HepG2 (cell line): ENCODE data around the gene AMIGO1. TPM values are rescaled to one million over a fixed set of nuclear protein-coding genes. Genes with fewer than 3 reads are reported as not detected.

Experiments used
- ARHGAP35 ChIP-seq: sonication (generic); formaldehyde crosslinking; IDR thresholded peaks from 2 replicates; pipeline ENCODE4 v1.9.0; 2022; ENCODE audit warnings: mild to moderate bottlenecking, inconsistent platforms, moderate library complexity, missing genetic modification reagents, borderline replicate concordance
- CENPT ChIP-seq: sonication (generic); formaldehyde crosslinking; IDR thresholded peaks from 2 replicates; pipeline ENCODE4 v1.8.0; 2022; ENCODE audit warnings: low read depth, mild to moderate bottlenecking, moderate library complexity, missing genetic modification reagents
- ETV5 ChIP-seq: IDR thresholded peaks from 2 replicates; pipeline ENCODE4 v1.6.1; 2018; ENCODE audit warnings: missing biosample characterization, missing genetic modification reagents, inconsistent platforms, borderline replicate concordance
- FOSL1 ChIP-seq: sonication (generic); formaldehyde crosslinking; IDR thresholded peaks from 2 replicates; pipeline ENCODE4 v1.9.0; 2021; ENCODE audit warnings: missing genetic modification reagents, borderline replicate concordance
- FOSL2 ChIP-seq: sonication (generic); formaldehyde crosslinking; IDR thresholded peaks from 2 replicates; pipeline ENCODE4 v1.4.0; 2020; ENCODE audit warnings: missing genetic modification reagents
- HNRNPL ChIP-seq: fragments of 200-400 bp; formaldehyde crosslinking; IDR thresholded peaks from 2 replicates; pipeline ENCODE4 v1.6.1; 2017; ENCODE audit warnings: mild to moderate bottlenecking, low read depth, low read length
- PLSCR1 ChIP-seq: sonication (generic); formaldehyde crosslinking; IDR thresholded peaks from 2 replicates; pipeline ENCODE4 v1.5.0; 2020; ENCODE audit warnings: missing genetic modification reagents, mild to moderate bottlenecking, borderline replicate concordance
- SIN3B ChIP-seq: fragments of 150-350 bp; IDR thresholded peaks from 2 replicates; pipeline ENCODE4 v1.6.1; 2014; ENCODE audit warnings: low read length
- SUZ12 ChIP-seq: fragments of 150-350 bp; IDR thresholded peaks from 2 replicates; pipeline ENCODE4 v1.6.1; 2014; ENCODE audit warnings: low read depth, low read length
- TBX3 ChIP-seq: fragments of 450-650 bp; IDR thresholded peaks from 2 replicates; pipeline ENCODE4 v1.6.1; 2017; ENCODE audit warnings: antibody characterized with exemption, mild to moderate bottlenecking, inconsistent platforms, borderline replicate concordance
- TRIM22 ChIP-seq: fragments of 450-650 bp; IDR thresholded peaks from 2 replicates; pipeline ENCODE4 v1.6.1; 2017
- TSC22D2 ChIP-seq: sonication (generic); formaldehyde crosslinking; IDR thresholded peaks from 2 replicates; pipeline ENCODE4 v1.5.1; 2020; ENCODE audit warnings: missing genetic modification reagents, mild to moderate bottlenecking, borderline replicate concordance
- ZC3H4 ChIP-seq: sonication (generic); formaldehyde crosslinking; IDR thresholded peaks from 2 replicates; pipeline ENCODE4 v1.4.0; 2020; ENCODE audit warnings: missing genetic modification reagents, borderline replicate concordance
- ZMAT5 ChIP-seq: sonication (generic); formaldehyde crosslinking; IDR thresholded peaks from 2 replicates; pipeline ENCODE4 v1.5.0; 2020; ENCODE audit warnings: mild to moderate bottlenecking, low read depth, missing genetic modification reagents, borderline replicate concordance
- ZNF18 ChIP-seq: sonication (generic); formaldehyde crosslinking; IDR thresholded peaks from 2 replicates; pipeline ENCODE4 v1.8.0; 2022; ENCODE audit warnings: mild to moderate bottlenecking, missing genetic modification reagents; ENCODE audit not compliant: insufficient replicate concordance
- ZNF180 ChIP-seq: sonication (generic); formaldehyde crosslinking; IDR thresholded peaks from 2 replicates; pipeline ENCODE4 v1.4.0; 2020; ENCODE audit warnings: low read depth, missing genetic modification reagents, borderline replicate concordance
- ZNF224 ChIP-seq: sonication (generic); formaldehyde crosslinking; IDR thresholded peaks from 2 replicates; pipeline ENCODE4 v1.5.0; 2020; ENCODE audit warnings: mild to moderate bottlenecking, missing genetic modification reagents
- ZNF34 ChIP-seq: sonication (generic); formaldehyde crosslinking; IDR thresholded peaks from 2 replicates; pipeline ENCODE4 v1.4.0; 2020; ENCODE audit warnings: mild to moderate bottlenecking, missing genetic modification reagents, borderline replicate concordance
- ZNF362 ChIP-seq: sonication (generic); formaldehyde crosslinking; IDR thresholded peaks from 2 replicates; pipeline ENCODE4 v1.4.0; 2020; ENCODE audit warnings: missing genetic modification reagents, mild to moderate bottlenecking, borderline replicate concordance
- ZNF530 ChIP-seq: sonication (generic); formaldehyde crosslinking; IDR thresholded peaks from 2 replicates; pipeline ENCODE4 v1.5.0; 2020; ENCODE audit warnings: low read depth, mild to moderate bottlenecking, missing genetic modification reagents
- ZNF563 ChIP-seq: sonication (generic); formaldehyde crosslinking; IDR thresholded peaks from 2 replicates; pipeline ENCODE4 v1.8.0; 2022; ENCODE audit warnings: mild to moderate bottlenecking, moderate library complexity, missing genetic modification reagents
- ZNF850 ChIP-seq: sonication (generic); formaldehyde crosslinking; conservative IDR thresholded peaks from 2 replicates; pipeline ENCODE4 v1.9.0; 2021; ENCODE audit warnings: mild to moderate bottlenecking, missing genetic modification reagents
- ZSCAN21 ChIP-seq: sonication (generic); formaldehyde crosslinking; IDR thresholded peaks from 2 replicates; pipeline ENCODE4 v1.8.0; 2022; ENCODE audit warnings: mild to moderate bottlenecking, missing genetic modification reagents, moderate library complexity, borderline replicate concordance
- polyA plus RNA-seq, 8 experiments: library from polyadenylated mRNA; depleted of rRNA in 3 of 8; stranded (reverse) in 7 of 8; unstranded in 1 of 8; fragments of >200 nt; fragmentation: Illumina TruSeq in 4 of 8; extraction: Trizol in 4 of 8; gene quantifications; 2 replicates each; pipeline versions ENCODE4 v1.2.1 to v1.2.3, GENCODE V29; 2011 to 2016; ENCODE audit warnings: low read depth in 4 of 8, missing spikeins in 1 of 8, mixed read lengths in 1 of 8; ENCODE audit not compliant: insufficient read depth in 1 of 8
- total RNA-seq, 5 experiments: library from RNA; depleted of rRNA; stranded (reverse); fragments of >200 nt; fragmentation: Illumina TruSeq; extraction: Trizol; gene quantifications; 2 replicates each; pipeline ENCODE4 v1.2.3, GENCODE V29; 2016; ENCODE audit warnings: low read depth in 1 of 5

AMIGO1 gene
- total and polyA plus RNA-seq, 2 of the 13 experiments (the other 11 are each of a cell fraction or from before 2014, with no cell fraction given): 0.40 to 1.3 TPM

- TF ChIP-seq ZNF18 (CRISPR knock-in tag): peak; percentile 78
- no peak for TF ChIP-seq SIN3B
- no peak for TF ChIP-seq TRIM22
- no peak for TF ChIP-seq PLSCR1 (CRISPR knock-in tag)
- TF ChIP-seq ZC3H4 (CRISPR knock-in tag): no peak
- no peak for TF ChIP-seq ZMAT5
- peak; percentile 78; the same call in 1 of the 2 replicates for TF ChIP-seq ZNF224 (CRISPR knock-in tag)
- peak; percentile 56; the same call in 1 of the 2 replicates for TF ChIP-seq ZSCAN21 (CRISPR knock-in tag)
- no peak for TF ChIP-seq HNRNPL
- no peak for TF ChIP-seq ZNF530
- no peak for TF ChIP-seq SUZ12
- no peak for TF ChIP-seq CENPT
- peak; percentile 36; the same call in 1 of the 2 replicates for TF ChIP-seq ZNF362 (CRISPR knock-in tag)
- no peak for TF ChIP-seq ZNF180 (CRISPR knock-in tag)
- TF ChIP-seq TBX3: no peak
- TF ChIP-seq ZNF563: no peak
- TF ChIP-seq ZNF34 (CRISPR knock-in tag): no peak
- TF ChIP-seq ARHGAP35 (CRISPR knock-in tag): peak; percentile 89; the same call in 1 of the 2 replicates
- TF ChIP-seq FOSL1: no peak
- TF ChIP-seq FOSL2 (CRISPR knock-in tag): peak; percentile 45; the same call in 1 of the 2 replicates
- TF ChIP-seq ZNF850 (CRISPR knock-in tag): no peak
- peak; percentile 86 for TF ChIP-seq ETV5 (CRISPR knock-in tag)
- TF ChIP-seq TSC22D2 (CRISPR knock-in tag): peak; percentile 49; the same call in 1 of the 2 replicates
Observed at GRCh38 chr1:109548321-109549267, 39.1 kb upstream of the AMIGO1 start, which contains the start of gene GNAI3 (continued).
